HepG2 (cell line): Measurements from ENCODE around the gene TUBA4A. TPM values are rescaled to one million over a fixed set of nuclear protein-coding genes. Genes with fewer than 3 reads are reported as not detected.

Source experiments
- DBP ChIP-seq: sonication (generic); formaldehyde crosslinking; IDR thresholded peaks from 2 replicates; pipeline ENCODE4 v1.4.0; 2020; ENCODE audit warnings: missing genetic modification reagents; ENCODE audit errors: not compliant biosample characterization
- ERF ChIP-seq: IDR thresholded peaks from 2 replicates; pipeline ENCODE4 v1.6.1; 2018; ENCODE audit warnings: missing biosample characterization, missing genetic modification reagents
- HOXA7 ChIP-seq: sonication (generic); formaldehyde crosslinking; IDR thresholded peaks from 2 replicates; pipeline ENCODE4 v1.8.1; 2022; ENCODE audit warnings: mild to moderate bottlenecking, missing genetic modification reagents, moderate library complexity
- MTF1 ChIP-seq: sonication (generic); formaldehyde crosslinking; IDR thresholded peaks from 2 replicates; pipeline ENCODE4 v1.5.0; 2020; ENCODE audit warnings: missing genetic modification reagents
- NCOR1 ChIP-seq: fragments of 200-600 bp; sonication (generic); IDR thresholded peaks from 2 replicates; pipeline ENCODE4 v1.7.0; 2017; ENCODE audit warnings: antibody characterized with exemption, low read length, borderline replicate concordance
- PAF1 ChIP-seq: IDR thresholded peaks from 2 replicates; pipeline ENCODE4 v1.6.1; 2016; ENCODE audit warnings: missing genetic modification reagents, missing compliant biosample characterization
- POGZ ChIP-seq: sonication (generic); formaldehyde crosslinking; IDR thresholded peaks from 2 replicates; pipeline ENCODE4 v1.4.0; 2020; ENCODE audit warnings: mild to moderate bottlenecking, missing genetic modification reagents
- RAD51 ChIP-seq: fragments of 450-650 bp; IDR thresholded peaks from 2 replicates; pipeline ENCODE4 v1.6.1; 2016; ENCODE audit warnings: borderline replicate concordance
- SNAPC5 ChIP-seq: sonication (generic); formaldehyde crosslinking; IDR thresholded peaks from 2 replicates; pipeline ENCODE4 v1.8.1; 2023; ENCODE audit warnings: mild to moderate bottlenecking, missing genetic modification reagents, borderline replicate concordance
- ZHX2 ChIP-seq, 2 experiments: sonication (generic) in 1 of 2; formaldehyde crosslinking in 1 of 2; IDR thresholded peaks; 2 replicates each; pipeline versions ENCODE4 v1.6.1 to v1.9.0; 2014 to 2022; ENCODE audit warnings: antibody characterized with exemption in 1 of 2, borderline replicate concordance in 1 of 2, inconsistent platforms in 1 of 2, low read depth in 1 of 2, missing genetic modification reagents in 1 of 2
- ZNF20 ChIP-seq: sonication (generic); formaldehyde crosslinking; IDR thresholded peaks from 2 replicates; pipeline ENCODE4 v1.4.0; 2020; ENCODE audit warnings: mild to moderate bottlenecking, moderate library complexity, missing genetic modification reagents
- ZNF224 ChIP-seq: sonication (generic); formaldehyde crosslinking; IDR thresholded peaks from 2 replicates; pipeline ENCODE4 v1.5.0; 2020; ENCODE audit warnings: mild to moderate bottlenecking, missing genetic modification reagents
- ZNF251 ChIP-seq: sonication (generic); formaldehyde crosslinking; IDR thresholded peaks from 2 replicates; pipeline ENCODE4 v1.9.0; 2021; ENCODE audit warnings: mild to moderate bottlenecking, missing genetic modification reagents
- ZNF616 ChIP-seq: sonication (generic); formaldehyde crosslinking; IDR thresholded peaks from 2 replicates; pipeline ENCODE4 v1.5.0; 2020; ENCODE audit warnings: low read depth, mild to moderate bottlenecking, missing genetic modification reagents
- ZNF644 ChIP-seq: IDR thresholded peaks from 2 replicates; pipeline ENCODE4 v1.6.1; 2016; ENCODE audit warnings: low read depth
- ZNF816 ChIP-seq: sonication (generic); formaldehyde crosslinking; IDR thresholded peaks from 2 replicates; pipeline ENCODE4 v1.8.0; 2022; ENCODE audit warnings: missing genetic modification reagents, mild to moderate bottlenecking, borderline replicate concordance
- ZNF850 ChIP-seq: sonication (generic); formaldehyde crosslinking; conservative IDR thresholded peaks from 2 replicates; pipeline ENCODE4 v1.9.0; 2021; ENCODE audit warnings: mild to moderate bottlenecking, missing genetic modification reagents
- polyA plus RNA-seq, 8 experiments: library from polyadenylated mRNA; depleted of rRNA in 3 of 8; stranded (reverse) in 7 of 8; unstranded in 1 of 8; fragments of >200 nt; fragmentation: Illumina TruSeq in 4 of 8; extraction: Trizol in 4 of 8; gene quantifications; 2 replicates each; pipeline versions ENCODE4 v1.2.1 to v1.2.3, GENCODE V29; 2011 to 2016; ENCODE audit warnings: low read depth in 4 of 8, missing spikeins in 1 of 8, mixed read lengths in 1 of 8; ENCODE audit not compliant: insufficient read depth in 1 of 8
- total RNA-seq, 5 experiments: library from RNA; depleted of rRNA; stranded (reverse); fragments of >200 nt; fragmentation: Illumina TruSeq; extraction: Trizol; gene quantifications; 2 replicates each; pipeline ENCODE4 v1.2.3, GENCODE V29; 2016; ENCODE audit warnings: low read depth in 1 of 5
- TF ChIP-seq, protein P1 (sequence below): sonication (generic); formaldehyde crosslinking; conservative IDR thresholded peaks from 2 replicates; pipeline ENCODE4 v1.8.0; 2022; ENCODE audit warnings: low read depth, missing genetic modification reagents

The TUBA4A gene
- total and polyA plus RNA-seq, 2 of the 13 experiments (the other 11 are each of a cell fraction or from before 2014, with no cell fraction given): 1.3 to 12.7 TPM

DNA sequence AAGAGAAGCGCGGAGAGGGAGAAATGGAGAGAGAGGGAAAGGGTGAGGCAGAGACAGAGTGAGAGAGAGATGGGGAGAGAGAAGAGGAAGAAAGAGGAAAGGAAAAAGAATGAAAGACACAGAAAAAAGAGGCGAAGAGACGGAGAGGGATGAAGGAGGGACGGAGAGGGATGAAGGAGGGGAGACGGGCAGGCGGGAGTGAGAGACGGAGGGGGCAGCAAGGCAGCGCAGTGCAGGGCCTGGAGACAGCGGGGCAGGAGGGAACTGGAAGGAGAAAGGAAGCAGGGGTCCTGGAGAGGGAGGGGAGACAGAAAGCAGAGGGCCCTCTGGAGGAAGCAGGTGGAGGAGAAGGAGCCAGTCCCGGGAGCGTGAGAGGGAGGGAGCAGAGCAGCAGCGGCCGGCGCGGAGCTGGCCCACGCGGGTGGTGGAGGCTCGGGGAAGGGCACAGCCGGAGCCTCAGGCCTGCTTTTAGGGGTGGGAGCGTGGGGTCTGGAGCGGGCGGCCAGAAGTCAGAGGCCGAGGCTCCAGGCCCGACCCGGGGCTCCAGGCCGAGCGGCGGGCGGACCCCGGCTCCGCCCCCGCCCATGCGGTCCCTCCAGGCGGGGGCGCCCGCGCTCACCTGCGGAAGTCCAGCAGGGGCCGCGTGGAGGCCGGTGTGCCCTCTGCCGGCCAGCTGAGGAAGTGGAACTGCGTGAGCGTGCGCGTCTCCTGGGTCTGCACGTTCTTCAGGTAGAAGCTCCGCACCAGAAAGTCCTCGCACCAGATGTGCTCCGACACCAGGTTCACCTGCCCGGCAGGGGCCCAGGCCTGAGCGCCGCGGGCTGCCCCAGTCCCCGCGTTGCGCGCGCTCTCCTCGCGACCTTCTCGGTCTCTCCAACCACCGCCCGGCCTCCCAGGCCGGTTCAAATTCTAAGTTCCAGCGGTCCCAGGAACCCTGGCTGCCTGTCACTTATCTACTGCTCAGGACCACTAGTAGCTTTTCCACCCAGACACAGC is 40.9 kb upstream of the TUBA4A start (continued):
- TF ChIP-seq ZHX2 (IDR thresholded peaks at IDR 0.05; ENCODE audit: low read depth) (no peak), ZHX2 (CRISPR knock-in tag; IDR thresholded peaks at IDR 0.05; ENCODE audit: borderline replicate concordance) (no peak), DBP (CRISPR knock-in tag) (no peak), ZNF20 (CRISPR knock-in tag) (no peak), ZNF251 (CRISPR knock-in tag) (no peak), PAF1 (CRISPR knock-in tag) (no peak), ERF (CRISPR knock-in tag) (peak; percentile 98), NCOR1 (no peak), ZNF616 (CRISPR knock-in tag) (no peak), ZNF644 (no peak), ZNF816 (CRISPR knock-in tag) (peak; percentile 86; the same call in 1 of the 2 replicates), POGZ (CRISPR knock-in tag) (peak; percentile 78), RAD51 (no peak), SNAPC5 (0 out of 2 replicates have a peak, but pooled peaks have one; percentile 39), HOXA7 (CRISPR knock-in tag) (no peak), ZNF224 (CRISPR knock-in tag) (no peak), ZNF850 (CRISPR knock-in tag) (no peak), MTF1 (CRISPR knock-in tag) (no peak)
- TF ChIP-seq, protein P1, sequence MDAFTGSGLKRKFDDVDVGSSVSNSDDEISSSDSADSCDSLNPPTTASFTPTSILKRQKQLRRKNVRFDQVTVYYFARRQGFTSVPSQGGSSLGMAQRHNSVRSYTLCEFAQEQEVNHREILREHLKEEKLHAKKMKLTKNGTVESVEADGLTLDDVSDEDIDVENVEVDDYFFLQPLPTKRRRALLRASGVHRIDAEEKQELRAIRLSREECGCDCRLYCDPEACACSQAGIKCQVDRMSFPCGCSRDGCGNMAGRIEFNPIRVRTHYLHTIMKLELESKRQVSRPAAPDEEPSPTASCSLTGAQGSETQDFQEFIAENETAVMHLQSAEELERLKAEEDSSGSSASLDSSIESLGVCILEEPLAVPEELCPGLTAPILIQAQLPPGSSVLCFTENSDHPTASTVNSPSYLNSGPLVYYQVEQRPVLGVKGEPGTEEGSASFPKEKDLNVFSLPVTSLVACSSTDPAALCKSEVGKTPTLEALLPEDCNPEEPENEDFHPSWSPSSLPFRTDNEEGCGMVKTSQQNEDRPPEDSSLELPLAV (CRISPR knock-in tag): no peak
